GM04504 (cell line): ENCODE results near the gene ZNF559.
"Not testable (repeated sequence)": the region's sequence is repeated elsewhere in the genome, so short reads cannot be mapped to it uniquely, and the experiment has no call there.

ENCODE experiments used
- DNase-seq: peaks from one replicate; pipeline ENCODE4 v3.0.0-alpha.2; 2012; ENCODE audit warnings: low read depth

The ZNF559 gene

DNA sequence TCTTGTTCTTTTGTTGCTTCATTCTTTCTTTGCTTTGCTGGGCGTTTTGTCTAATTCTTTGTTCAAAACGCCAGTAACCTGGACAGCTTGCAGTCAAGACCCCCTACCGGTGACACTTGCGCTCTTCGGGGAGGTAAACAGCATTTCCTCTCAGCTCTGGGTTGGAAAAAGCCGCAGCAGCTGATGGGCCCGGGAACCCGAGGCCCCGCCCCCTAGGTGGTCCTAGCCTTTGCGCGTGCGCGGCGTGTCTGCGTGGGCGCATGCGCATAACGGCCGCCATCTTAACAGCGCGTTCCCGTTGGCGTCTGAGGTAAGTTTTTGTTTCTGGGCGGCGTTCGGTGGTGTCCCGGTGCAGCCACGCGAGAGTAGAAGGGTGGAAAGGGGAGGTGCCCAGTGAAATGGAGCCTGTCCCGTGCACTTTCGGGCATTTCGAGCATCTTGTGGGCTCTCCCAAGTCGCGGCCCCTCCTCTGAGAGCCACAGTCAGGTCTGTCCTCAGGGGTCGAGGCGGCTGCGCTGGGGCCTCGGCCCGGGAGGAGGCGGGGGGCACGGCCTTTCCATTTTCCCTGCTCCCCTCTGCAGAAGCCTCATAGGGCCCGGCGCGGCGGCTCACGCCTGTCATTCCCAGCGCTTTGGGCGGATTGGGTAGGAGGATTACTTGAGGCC lies at the start of gene ZNF559:
Gene ZNF559 (plus strand): TSS at position 261 of the 665 bp plus-strand sequence. CDS start 14,371 bp downstream, outside the sequence.
- DNase-seq, result peak; percentile 90

DNA sequence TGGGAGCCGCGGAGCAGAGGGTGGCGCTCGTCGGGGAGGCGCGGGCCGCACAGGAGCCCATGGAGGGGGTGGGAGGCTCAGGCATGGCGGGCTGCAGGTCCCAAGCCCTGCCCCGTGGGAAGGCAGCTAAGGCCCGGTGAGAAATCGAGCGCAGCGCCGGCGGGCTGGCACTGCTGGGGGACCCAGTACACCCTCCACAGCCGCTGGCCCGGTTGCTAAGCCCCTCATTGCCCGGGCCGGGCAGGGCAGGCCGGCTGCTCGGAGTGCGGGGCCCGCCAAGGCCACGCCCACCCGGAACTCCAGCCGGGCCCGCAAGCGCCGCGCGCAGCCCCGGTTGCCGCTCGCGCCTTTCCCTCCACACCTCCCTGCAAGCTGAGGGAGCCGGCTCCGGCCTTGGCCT lies 40.5 kb upstream of the ZNF559 start:
- DNase-seq, result not testable (repeated sequence)

DNA sequence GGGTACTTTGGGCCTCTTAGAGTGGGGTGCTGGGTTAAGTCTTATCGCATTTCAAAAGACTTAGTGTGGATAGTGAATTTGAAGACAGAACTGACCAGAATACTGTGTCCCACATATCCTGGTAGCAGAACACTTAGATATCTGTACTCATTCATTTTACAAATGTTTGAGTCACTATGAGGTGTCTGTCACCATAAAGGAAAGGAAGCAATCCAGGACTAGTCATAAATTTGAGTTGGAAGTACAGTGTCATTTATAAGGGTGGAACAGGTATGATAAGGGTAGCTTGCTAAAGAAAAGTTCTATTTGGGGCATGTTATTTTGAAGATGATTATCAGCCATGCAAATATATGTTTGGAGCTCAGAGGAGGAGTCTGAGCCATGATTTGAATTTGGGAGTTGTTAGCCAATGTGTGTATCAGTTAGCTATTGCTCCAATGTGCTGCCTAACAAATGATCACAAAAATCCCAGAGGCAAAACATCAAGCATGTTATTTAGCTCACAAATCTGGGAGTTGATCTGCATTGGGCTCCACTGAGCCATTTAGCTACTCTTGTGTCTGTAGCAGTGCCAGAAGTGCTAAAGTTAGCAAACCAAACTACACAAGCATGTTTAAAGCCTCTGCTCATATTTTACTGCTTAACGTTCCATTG lies 34.6 kb upstream of the ZNF559 start:
- DNase-seq, result no peak

DNA sequence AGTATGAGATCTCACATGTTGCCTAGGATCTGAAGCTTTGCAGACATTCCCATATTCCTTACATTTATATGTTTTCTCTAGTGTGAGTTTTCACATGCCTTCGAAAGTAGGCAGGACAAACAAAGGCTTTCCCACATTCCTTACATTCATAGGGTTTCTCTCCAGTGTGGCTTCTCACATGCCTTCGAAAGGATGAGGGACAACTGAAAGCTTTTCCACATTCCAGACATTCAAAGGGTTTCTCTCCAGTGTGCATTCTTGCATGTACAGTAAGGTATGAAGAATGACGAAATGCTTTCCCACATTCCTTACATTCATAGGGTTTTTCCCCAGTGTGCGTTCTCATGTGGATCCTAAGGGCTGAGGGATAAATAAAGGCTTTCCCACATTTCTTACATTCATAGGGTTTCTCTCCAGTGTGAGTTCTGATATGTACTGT lies 28.5 kb upstream of the ZNF559 start:
- DNase-seq, result no peak

DNA sequence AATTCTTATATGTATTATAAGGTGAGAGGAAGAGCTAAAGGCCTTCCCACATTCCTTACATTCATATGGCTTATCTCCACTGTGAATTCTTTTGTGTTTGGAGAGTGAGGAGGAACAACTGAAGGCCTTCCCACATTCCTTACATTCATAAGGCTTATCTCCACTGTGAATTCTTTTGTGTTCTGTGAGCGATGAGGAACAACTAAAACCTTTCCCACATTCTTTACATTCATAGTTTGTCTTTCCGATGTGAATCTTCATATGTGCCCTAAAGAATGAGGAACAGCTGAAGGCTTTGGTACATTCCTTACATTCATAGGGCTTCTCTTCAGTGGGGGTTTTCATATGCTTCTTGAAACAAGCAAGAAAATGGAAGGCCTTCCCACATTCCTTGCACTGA lies 27.6 kb upstream of the ZNF559 start:
- DNase-seq, result no peak

DNA sequence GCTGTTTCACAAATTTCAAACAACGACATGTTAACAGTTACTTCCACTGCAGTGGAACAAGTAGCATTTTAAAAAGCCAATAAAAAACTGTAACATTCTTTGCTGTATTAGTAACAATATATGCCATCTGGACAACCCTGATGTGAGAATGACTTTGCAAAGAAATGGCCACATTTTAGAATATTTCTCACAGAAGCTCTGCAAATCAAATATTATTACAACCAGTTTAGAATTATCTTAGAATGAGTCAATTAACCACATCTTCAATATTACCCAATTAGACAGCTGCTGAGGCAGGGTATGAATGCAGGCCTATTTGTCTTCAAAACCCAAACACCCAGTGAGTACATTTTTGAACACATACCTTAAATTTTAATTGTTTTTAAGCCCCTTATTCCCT lies 17.5 kb upstream of the ZNF559 start:
- DNase-seq, result peak; percentile 72

DNA sequence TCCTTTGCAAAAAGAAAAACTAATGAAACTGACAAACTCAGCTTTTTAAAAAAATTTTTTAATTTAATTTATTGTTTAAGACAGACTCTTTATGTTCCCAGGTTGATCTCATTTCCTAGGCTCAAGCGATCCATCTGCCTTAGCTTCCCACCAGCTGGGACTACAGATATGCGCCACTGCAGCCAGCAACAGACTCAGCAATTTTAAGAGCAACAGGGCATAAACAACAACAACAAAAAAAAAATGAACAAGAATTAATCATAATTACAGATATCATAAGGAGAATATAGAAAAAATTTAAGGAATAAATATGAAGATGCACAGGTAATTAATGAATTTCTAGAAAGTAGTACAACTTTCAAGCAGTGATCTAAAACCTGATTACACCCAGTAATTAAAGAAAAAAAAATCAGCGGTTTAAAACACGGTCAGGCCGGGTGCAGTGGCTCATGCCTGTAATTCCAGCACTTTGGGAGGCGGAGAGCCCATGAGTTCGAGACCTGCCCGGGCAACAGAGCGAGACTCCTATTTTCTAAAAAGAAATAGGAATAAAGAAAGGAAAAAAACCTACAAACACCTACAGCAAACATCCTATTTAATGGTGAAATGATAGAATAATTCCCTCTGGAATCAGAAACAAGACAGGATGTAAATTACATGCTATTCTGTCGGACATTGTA lies 15.7 kb upstream of the ZNF559 start:
- no peak for DNase-seq

DNA sequence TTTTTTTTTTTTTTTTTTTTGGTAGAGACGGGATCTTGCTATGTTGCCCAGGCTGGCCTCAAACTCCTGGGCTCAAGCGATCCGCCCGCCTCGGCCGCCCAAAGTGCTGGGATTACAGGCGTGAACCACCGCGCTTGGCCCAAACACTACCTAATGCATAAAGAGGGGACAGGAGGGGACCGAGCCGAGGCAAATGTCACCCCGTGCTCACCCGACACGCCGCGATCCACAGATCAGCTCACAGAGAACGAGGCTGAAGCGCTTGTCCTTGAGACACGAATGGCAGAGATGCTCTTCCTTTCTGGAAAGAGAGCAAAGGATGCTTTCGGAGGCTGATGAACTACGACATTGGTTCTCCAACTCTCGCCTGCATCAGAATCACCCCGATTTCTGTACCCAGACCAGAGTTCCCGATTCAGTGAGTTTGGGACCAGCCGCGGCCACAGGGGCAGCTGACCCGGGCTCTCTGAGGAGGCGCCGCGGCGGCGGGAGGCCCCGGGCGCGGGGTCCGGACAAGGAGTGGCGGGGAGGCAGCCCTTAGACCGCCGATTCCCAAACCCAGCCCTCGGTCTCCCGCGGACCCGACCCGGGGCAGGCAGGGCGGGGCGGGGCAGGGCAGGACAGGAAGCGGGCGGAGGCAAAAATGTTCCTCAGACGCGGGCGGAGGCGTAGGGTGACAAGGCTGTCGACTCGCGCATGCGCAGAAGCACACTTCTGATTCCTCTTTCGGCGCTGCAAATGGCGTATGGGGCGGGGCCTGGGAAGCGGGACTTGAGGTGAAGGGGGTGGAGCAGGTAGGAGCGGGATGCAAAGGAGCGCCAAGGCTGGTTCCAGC lies 14.6 kb upstream of the ZNF559 start, which contains the start of gene ZNF699:
Gene ZNF699 (minus strand): TSS at position 700 of the 835 bp plus-strand sequence. CDS start 4,719 bp downstream, outside the sequence.
- DNase-seq, result peak; percentile 96

DNA sequence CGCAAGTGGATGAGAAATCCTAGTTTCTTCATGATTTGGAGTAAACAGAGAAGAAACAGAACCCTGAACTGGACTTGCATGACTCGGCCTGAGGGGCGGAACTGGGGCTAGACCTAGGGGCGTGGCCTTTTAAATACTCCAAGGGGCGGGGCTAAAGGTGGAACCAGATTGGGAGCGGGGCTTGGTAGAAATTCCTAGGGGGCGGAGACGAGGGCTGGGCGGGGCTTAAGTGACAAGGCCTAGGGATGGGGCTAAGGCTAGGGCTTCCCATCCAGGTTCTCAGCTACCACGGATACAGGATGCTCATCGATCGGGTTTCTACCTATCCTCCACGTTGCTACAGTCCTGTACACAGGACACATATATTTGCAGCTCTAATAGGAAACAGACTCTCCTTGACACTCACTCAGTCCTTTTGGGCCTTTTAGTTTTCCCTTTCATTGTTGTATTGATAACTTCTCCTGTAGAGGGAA lies 14.0 kb upstream of the ZNF559 start:
- DNase-seq, result no peak

DNA sequence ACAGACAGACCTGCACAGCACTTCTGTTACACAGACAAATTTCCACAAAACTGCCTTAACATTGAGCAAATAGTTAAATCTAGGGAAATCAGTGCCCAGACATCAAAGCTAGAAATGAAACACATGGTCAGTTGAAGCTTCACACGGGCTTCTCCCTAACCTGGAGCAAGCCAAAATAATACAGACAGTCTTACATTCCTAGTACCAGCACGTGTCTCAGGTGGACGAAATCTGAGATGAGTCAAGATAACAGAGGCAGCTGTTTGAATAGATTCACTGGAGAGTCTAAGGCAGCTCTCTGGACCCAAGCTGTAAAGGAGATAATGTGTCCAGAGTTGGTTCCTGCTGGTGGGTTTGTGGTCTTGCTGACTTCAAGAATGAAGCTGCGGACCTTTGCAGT lies 10.2 kb upstream of the ZNF559 start:
- DNase-seq, result no peak

DNA sequence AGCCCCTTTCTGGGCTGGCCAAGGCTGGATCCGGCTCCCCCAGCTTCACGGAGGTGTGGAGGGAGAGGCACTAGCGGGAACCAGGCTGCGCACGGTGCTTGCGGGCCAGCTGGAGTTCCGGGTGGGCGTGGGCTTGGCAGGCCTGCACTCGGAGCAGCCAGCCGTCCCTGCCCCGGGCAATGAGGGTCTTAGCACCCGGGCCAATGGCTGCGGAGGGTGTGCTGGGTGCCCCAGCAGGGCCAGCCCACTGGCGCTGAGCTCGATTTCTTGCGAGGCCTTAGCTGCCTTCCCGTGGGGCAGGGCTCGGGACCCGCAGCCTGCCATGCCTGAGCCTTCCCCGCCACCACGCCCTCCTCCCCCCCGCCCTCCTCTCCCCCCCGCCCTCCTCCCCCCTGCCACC lies 2.6 kb upstream of the ZNF559 start:
- no peak for DNase-seq

DNA sequence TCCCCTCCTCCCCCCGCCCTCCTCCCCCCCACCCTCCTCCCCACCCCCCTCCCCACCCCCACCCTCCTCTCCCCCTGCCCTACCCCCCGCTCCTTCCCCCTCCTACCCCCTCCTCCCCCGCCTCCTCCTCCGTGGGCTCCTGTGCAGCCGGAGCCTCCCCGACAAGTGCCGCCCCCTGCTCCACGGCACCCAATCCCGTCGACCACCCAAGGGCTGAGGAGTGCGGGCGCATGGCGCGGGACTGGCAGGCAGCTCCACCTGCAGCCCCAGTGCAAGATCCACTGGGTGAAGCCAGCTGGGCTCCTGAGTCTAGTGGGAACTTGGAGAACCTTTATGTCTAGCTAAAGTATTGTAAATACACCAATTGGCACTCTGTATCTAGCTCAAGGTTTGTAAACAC lies 2.2 kb upstream of the ZNF559 start:
- not testable (repeated sequence) for DNase-seq

DNA sequence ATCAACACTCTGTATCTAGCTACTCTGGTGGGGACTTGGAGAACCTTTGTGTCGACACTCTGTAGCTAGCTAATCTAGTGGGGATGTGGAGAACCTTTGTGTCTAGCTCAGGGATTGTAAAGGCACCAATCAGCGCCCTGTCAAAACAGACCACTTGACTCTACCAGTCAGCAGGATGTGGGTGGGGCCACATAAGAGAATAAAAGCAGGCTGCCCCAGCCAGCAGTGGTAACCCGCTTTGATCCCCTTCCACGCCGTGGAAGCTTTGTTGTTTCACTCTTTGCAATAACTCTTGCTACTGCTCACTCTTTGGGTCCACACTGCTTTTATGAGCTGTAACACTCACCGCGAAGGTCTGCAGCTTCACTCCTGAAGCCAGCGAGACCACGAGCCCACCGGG lies 1.8 kb upstream of the ZNF559 start:
- not testable (repeated sequence) for DNase-seq

DNA sequence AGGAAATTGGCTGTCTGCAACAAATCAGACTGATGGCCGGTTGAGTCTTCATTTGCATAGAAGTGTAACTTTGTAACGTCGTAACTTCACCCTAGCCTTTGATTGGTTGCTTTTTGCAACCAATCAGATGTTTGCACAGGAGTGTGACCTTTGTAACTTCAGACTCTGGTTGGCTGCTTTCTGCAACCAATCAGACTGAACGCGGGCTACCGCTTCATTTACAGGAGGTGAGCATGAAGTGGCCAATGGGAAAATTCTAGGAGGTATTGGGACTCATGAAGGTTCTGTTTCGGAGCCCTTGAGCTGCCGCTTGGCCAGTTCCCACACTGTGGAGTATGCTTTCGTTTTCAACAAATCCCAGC lies 441 bp upstream of the ZNF559 start:
- peak; percentile 45 for DNase-seq

DNA sequence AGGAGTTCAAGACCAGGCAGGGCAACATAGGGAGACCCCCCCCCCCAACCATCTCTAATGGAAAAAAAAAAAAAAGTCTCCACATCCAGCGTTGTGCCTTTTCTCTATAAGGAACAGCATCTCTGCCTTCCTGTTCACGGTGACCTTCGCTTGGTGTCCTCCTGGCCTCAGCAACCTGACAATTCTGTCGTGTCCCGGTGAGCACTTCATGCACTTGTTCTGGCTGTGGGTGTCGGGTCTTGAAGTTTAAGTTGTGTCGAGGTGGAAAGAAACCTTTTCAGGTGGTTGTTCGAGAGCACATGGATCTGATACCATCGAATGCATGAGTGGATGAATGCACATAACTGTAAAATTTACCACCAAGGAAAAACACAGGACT lies 594 bp downstream of the ZNF559 start:
- no peak for DNase-seq

DNA sequence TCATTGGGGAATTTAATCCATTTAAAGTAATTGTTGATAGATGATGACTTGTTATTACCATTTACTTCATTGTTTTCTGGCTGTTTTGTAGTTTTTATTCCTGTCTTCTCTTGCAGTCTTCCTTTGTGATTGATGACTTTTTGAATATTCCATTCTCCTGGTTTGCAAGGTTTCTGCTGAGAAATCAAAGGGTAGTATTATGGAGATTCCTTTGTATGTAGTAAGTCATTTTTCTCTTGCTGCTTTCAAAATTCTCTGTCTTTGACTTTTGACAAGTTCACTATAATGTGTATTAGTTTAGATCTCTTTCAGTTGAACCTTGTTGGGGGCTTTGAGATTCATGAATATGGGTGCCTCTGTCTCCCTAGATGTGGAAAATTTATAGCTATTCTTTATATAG lies 6.0 kb downstream of the ZNF559 start:
- no peak for DNase-seq

DNA sequence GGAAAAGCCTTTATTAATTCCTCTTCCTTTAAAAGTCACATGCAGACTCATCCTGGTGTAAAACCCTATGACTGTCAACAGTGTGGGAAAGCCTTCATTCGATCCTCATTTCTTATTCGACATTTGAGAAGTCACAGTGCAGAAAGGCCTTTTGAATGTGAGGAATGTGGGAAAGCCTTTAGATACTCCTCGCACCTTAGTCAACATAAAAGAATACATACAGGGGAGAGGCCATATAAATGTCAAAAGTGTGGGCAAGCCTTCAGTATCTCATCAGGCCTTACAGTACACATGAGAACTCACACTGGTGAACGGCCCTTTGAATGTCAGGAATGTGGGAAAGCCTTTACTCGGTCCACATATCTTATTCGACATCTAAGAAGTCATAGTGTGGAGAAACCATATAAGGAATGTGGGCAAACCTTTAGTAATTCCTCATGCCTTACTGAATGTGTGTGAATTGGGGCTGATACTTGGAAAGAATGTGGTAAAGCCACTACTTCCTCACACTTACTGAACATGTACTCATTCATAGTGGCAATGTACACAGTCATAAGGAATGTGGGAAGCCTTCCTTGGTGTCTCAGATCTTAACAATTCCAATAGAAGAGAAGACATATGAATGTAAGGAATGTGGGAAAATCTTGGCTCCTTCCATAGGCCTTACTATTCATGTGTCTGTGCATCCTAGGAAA lies 18.8 kb downstream of the ZNF559 start:
- DNase-seq, result no peak

DNA sequence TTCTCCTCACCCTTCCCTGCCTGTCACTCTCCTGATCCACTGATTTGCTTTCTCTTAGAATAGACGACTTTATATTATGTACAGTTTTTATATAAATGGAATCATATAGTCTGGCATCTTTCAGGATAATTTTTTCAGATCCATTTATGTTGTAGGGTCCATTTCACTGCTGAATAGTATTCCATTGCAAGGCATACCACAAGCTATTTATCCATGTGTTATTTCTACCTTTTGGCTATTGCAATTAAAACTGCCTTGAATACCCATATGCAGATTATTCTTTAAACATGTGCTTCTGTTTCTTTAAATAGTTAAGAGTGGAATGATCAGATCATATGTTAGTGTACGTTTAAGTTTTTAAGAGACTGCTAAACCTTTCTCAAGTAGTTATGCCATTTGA lies 21.0 kb downstream of the ZNF559 start:
- DNase-seq, result no peak

DNA sequence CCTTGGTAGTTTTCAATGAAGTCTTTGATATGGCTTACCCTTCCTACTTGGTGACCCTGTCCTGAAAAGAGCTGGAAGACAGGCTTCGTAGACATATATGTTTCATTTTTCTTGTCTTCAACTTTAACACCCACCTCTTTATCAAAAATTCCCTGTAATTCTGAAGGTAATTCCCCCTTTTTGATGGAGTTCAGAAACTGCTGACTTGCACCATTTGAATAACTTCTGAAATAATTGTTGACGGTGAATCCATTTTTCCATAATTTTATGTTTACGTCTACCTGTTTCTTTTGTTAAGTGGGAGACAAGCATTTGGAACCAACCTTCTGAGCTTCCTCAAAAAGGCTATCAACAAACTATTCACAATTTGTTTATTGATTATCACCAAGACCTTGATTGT lies 24.3 kb downstream of the ZNF559 start:
- no peak for DNase-seq

DNA sequence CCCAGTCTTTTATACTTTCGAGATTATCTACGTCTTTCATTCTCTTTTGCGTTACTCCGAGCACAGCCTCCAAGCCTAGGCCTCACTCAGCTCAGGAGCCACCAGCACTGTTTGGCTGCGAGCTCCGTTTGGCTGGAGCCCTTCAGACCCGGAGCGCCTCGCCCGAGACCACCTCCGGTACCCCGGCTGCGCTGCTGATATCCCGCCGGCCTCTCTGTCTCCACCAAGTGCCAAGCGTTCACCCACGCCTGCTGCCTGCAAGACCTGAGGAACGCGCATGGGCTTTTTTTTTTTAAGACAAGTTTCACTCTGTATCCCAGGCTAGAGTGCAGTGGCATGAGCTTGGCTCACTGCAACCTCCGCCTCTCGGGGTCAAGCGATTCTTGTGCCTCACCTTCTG lies 24.7 kb downstream of the ZNF559 start:
- DNase-seq, result no peak

DNA sequence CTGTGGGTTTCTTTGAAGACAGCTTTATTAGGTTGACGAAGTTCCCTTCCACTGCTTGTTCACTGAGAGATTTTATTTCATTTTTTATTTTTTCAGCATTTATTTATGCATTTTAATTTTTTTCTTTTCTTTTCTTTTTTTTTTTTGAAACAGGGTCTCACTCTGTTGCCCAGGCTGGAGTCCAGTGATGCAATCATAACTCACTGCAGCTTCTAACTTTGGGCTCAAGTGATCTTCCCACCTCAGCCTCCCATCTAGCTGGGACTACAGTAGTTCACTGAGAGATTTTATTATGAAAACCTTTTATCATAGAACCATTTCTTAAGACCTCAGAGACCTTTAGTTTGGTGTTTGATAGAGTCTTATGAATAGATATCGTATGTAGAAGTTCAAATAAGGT lies 28.5 kb downstream of the ZNF559 start:
- no peak for DNase-seq

DNA sequence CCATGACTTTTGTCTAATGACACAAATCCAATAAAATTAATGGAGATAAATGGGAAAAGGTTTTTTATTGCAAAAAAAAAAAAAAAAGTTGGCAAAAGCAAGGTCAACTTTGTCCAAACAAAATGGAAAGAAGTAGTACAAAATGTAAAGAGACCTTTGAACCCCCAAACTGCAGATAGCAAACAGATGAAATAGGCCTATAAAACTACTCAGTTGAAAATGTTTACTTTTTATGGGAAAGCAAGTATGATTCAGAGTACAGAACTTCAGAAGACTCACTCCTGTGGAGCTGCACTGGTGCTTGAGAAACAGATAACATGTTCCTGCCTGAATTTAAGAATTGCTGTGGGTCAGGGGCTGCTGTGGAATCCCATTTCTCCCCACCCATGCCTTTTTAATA lies 29.0 kb downstream of the ZNF559 start:
- no peak for DNase-seq
